Activated CD8-positive, alpha-beta memory T cell treated with anti-CD3 and anti-CD28 coated beads, Interleukin-2, amount 50 U/mL, for 48 hours (primary cell): Measurements from ENCODE around the gene CYP4X1.
"Not testable (repeated sequence)": the region's sequence is repeated elsewhere in the genome, so short reads cannot be mapped to it uniquely, and the experiment has no call there.

Experiments
- DNase-seq: peaks from one replicate; pipeline ENCODE4 v3.0.0-alpha.2; 2020

Gene CYP4X1

GRCh38 chr1:47069509-47069908 lies 46.0 kb downstream of the CYP4X1 start:
- DNase-seq = not testable (repeated sequence)

DNA sequence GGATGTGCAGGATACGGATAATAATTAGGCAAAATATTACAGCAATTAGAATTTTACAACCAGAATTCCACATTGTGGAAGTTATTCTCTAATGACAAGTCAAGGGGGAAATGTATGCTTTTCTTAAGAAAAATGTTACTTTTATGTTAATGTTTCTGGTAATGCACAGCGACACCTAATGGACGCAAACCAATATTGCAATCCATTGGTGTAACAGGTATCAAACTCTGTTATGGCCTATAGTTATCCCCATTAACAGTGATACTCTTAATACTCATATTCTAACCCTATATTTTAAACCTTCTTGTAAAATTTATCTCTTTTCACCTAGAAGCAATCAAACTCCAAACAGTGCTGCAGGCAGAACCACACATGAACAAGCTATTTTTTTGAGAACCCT lies 65.9 kb downstream of the CYP4X1 start:
- DNase-seq = peak; percentile 52

GRCh38 chr1:47091476-47091875 lies 68.0 kb downstream of the CYP4X1 start:
- DNase-seq = not testable (repeated sequence)
